Ovary (tissue), 3 donors: ENCODE data around the gene DSCAML1.

Experiments used
- CTCF ChIP-seq, 3 donors: fragments of 450-650 bp in 2 of 3; fragments of 200-600 bp in 1 of 3; IDR thresholded peaks; one replicate each; pipeline versions ENCODE4 v1.5.1 to v1.8.0; 2016 to 2022; ENCODE audit warnings: antibody characterized with exemption in 3 of 3, mild to moderate bottlenecking in 1 of 3
- EP300 ChIP-seq: sonication (generic); formaldehyde crosslinking; IDR thresholded peaks from one replicate; pipeline ENCODE4 v1.6.1; 2017; ENCODE audit warnings: antibody characterized with exemption
- donor health status: DM: no; HTN: no; CAD: no.

GRCh38 chr11:117676501-117676900 is 120.5 kb downstream of the DSCAML1 start:
- no peak for TF ChIP-seq EP300
- no peak for TF ChIP-seq CTCF (IDR thresholded peaks at IDR 0.05)
